ENCODE results near the gene SMAD9.

The SMAD9 gene

DNA sequence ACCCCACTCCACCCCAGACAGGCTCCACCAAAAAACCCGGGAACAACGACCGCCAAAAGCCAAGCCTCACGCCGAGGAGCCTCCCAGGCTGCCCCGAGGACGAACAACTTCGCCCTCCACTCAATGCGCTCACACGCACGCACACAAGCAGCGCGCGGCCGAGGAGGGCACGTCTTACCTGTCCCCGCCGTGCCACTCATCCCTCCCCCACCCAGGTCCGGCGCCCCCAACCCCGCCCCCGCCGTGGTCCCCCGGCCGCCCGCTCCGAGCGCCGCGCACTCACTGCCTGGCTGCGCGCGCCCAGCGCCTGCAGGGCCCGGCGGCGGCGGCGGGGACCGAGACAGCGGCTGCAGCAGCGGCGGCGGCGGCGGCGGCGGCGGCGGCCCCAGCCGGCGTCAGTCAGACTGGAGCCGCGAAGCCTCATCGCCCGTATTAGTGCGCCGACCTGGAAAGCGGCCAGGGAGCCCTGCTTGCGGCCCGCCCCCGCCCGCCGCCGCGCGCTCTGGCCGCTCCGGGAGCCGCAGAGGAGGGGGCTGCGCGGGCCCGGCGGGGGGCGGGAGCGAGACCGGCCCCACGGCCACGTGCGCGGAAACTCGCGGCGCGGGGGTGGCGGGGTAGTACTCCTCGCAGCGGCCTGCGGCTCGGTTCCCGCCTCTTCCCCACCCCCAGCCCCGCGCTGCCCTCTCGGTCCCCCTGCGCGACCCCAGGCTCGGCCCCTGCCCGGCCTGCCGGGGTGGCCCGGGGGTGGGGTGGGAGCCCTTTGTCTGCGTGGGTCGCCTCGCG lies at the start of gene SMAD9:
TSS of gene SMAD9 (minus strand) at position 406 of the 783 bp plus-strand sequence. CDS start 40,549 bp downstream, outside the sequence.
- no peak for DNase-seq (ENCODE audit: low spot score)

GRCh38 chr13:36966404-36966803 lies 46.4 kb upstream of the SMAD9 start:
- no peak for DNase-seq (ENCODE audit: low spot score)

DNA sequence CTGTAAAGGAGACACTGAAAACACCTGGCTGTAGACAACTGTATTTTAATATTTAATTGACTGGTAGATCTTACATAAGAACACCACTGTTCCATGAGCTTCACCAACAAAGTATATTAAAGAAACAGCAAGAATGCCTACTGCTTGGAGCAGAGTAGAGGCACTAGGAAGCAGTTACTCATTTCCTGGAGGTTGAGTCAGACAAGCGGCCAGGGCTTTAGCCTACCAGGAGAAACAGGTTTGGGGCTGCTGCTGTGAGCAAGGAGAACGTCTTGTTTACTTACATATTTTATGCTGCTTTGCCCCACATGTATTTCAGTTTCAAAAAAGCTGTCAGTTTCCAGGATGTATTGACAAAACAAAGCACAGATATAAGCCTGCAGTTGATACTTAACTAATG lies 45.7 kb upstream of the SMAD9 start:
- no peak for DNase-seq (ENCODE audit: low spot score)

DNA sequence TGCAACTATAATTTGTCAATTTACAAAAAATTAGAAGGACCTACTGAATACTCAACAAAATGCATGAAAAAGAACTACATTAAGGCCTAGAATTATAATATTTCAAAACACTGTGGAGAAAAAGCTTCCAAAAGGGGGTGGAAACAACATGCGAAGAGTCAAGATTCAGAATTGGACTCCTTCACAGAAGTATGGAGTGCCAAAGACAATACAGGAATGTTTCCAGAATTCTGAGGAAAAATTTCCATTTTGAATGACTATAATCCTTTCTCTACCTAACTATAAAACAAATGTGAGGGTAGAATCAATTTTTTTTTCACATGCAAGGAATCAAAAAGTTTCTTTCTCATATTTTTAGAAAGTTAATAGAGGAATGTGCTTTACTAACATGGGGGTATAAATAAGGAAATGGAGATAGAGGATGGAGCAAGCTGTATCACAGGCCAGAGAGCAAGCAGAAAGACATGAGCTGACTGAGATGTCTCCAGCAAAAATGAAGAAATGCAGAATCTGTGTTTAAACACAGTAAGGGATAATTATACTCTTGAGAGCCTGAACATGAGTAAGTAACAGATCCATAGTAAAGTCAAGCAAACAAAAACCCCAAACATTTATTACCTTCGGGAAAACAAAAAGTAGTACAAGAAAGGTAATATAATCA lies 39.5 kb upstream of the SMAD9 start:
- no peak for DNase-seq (ENCODE audit: low spot score)

DNA sequence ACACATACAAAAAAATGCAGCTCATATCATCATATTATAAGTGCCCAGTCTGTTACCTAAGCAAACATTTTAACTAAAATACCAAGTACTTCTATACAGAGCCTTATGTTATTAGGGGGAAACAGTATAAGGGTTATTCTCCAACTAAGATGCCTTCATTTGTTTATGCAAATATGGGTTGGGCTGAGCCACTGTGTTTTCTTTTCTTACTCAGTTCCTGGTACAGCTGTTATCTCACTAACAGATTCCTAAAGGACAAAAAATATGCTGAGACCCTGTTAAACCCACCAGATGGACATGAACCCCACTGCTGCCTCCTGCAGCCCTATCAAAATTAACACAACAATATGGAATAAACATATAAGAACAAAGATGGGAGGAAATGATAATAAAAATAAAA lies 34.5 kb upstream of the SMAD9 start:
- no peak for DNase-seq (ENCODE audit: low spot score)

- DNase-seq (ENCODE audit: low spot score), result no peak
Measured at GRCh38 chr13:36950920-36951319, 30.9 kb upstream of the SMAD9 start.

GRCh38 chr13:36950330-36950729 lies 30.3 kb upstream of the SMAD9 start:
- no peak for DNase-seq (ENCODE audit: low spot score)

DNA sequence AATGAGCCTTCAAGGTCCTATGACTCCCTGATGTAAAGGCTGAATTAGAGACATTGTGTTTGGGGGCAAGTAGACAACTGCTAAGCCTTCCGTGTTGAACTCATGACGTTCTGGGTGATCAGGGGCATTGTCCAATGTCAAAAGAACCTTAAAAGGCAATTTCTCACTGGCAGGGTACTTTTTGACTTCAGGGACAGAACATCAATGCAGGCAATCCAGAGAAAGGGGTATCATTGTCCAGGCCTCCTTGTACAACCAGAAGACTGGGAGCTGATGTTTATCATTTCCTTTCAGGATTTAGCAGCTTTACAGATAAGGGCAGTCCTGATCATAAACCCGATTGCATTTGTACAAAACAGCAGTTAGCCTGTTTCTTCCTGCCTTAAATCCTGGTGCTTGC lies 25.0 kb upstream of the SMAD9 start:
- DNase-seq (ENCODE audit: low spot score), result no peak

- no peak for DNase-seq (ENCODE audit: low spot score)
Measured at GRCh38 chr13:36925603-36926002, 5.6 kb upstream of the SMAD9 start.

GRCh38 chr13:36924001-36924400 lies 4.0 kb upstream of the SMAD9 start:
- no peak for DNase-seq (ENCODE audit: low spot score)

GRCh38 chr13:36921631-36922301 lies 1.7 kb upstream of the SMAD9 start:
- DNase-seq (ENCODE audit: low spot score), result no peak

DNA sequence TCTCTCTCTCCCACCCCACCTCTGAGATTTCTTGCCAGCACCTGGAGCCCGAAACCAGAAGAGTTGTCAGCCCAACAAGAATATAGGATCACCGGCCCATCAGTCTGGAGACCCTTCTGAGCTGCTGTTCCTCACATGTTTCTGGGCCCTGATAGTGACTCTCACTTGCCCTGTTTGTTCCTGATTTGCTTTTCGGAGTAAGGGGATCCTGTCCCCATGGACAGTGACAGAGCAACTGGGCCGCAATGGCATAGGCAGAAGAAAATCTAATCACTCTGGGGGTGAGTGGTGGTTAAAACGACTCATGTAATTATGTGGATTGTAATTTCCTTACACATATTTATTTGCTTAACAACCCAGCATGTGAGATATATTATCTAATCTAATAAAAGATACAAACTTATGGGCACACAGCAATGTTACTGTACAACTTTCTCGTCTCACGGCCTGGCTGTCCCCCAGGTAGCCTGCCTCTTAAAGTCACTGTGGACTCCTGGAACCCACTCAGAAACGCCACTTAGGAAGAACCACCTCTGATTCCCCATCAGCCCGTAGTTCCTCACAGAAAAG lies 663 bp upstream of the SMAD9 start:
- no peak for DNase-seq (ENCODE audit: low spot score)

- DNase-seq (ENCODE audit: low spot score), result no peak
Measured at GRCh38 chr13:36919171-36919832, 736 bp downstream of the SMAD9 start.

- DNase-seq (ENCODE audit: low spot score), result no peak
Measured at GRCh38 chr13:36918246-36919131, 1.5 kb downstream of the SMAD9 start.

- no peak for DNase-seq (ENCODE audit: low spot score)
Measured at GRCh38 chr13:36917311-36917710, 2.7 kb downstream of the SMAD9 start.

- DNase-seq (ENCODE audit: low spot score), result no peak
Measured at GRCh38 chr13:36915896-36916640, 4.0 kb downstream of the SMAD9 start.

DNA sequence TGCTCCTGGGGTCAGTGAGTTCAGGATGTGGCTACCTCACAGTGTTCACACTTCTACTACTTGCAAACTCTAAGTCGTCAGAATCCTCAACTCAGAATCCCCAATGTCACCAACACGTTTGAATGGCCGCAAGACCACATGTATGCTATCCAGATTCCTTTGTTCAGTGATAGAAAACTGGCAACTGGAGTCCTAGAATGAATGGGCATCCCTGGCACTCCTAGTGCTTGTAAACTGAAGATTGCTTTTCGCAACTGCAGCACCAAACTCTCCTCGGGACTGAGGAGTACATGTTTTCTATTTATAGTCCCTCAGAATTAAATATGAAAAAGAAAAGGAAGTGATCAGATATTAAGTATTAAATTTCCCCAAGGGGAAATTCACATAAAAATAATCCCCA lies 4.9 kb downstream of the SMAD9 start:
- no peak for DNase-seq (ENCODE audit: low spot score)

DNA sequence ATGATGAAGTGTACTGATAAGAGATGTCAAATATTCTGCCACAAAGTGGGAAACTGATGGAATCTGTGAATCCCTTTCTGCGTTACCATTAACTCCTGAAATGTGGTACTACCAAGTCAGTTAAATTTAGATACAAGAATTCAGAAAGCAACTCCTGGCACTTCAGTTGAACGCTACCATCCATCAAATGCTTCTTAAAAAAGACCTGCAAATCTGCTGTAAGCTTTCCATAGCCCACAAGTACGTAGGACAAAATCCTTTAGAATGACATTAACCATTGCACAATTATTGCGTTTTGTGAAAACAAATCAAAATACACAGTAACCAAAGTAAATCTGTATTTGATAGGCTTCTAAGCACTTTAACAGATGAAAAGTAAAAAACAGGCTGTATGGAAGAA lies 5.4 kb downstream of the SMAD9 start:
- DNase-seq (ENCODE audit: low spot score), result no peak

GRCh38 chr13:36913463-36913862 lies 6.6 kb downstream of the SMAD9 start:
- DNase-seq (ENCODE audit: low spot score), result no peak

- no peak for DNase-seq (ENCODE audit: low spot score)
Measured at GRCh38 chr13:36912973-36913372, 7.1 kb downstream of the SMAD9 start.

DNA sequence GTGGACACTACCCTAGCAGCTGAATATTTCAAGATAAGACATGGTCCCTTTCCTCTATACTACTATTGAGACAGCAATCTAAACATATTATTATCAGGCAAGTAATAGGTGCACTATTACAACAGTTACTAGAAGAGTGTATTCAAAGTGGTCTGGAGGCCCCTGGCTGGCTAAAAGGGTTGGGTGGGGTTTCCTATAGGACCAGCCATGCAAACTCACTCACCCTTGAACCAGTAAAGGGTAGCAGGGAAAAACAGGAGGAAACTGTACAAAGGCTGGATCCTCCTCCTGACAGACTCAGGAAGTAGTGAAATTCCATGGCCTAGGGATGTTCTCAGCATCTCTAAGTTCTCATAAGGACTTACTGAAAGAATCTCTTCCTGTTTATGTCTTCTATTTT lies 7.7 kb downstream of the SMAD9 start:
- DNase-seq (ENCODE audit: low spot score), result no peak
